Mesenchymal stem cell (in vitro differentiated cells and primary cell): ENCODE results near the gene RGS9.

Experiments
- DNase-seq: peaks from one replicate; pipeline ENCODE4 v3.0.0-alpha.2; 2013
- H2AFZ ChIP-seq: one replicate; pipeline ENCODE4 v1.6.1; 2013; ENCODE audit warnings: low read depth, mild to moderate bottlenecking, control low read depth, inconsistent platforms, low read length, moderate library complexity
- H2AK5ac ChIP-seq: 2 replicates; pipeline ENCODE4 v1.6.1; 2013; ENCODE audit warnings: low read length, moderate library complexity, mild to moderate bottlenecking, inconsistent platforms; ENCODE audit not compliant: severe bottlenecking
- H2BK120ac ChIP-seq: one replicate; pipeline ENCODE4 v1.6.1; 2013; ENCODE audit warnings: low read depth, mild to moderate bottlenecking, inconsistent platforms, low read length, moderate library complexity
- H2BK12ac ChIP-seq, 2 experiments: one replicate each; pipeline ENCODE4 v1.6.1; 2013; ENCODE audit warnings: inconsistent platforms in 2 of 2, low read length in 2 of 2, mild to moderate bottlenecking in 2 of 2, moderate library complexity in 2 of 2, control low read depth in 1 of 2
- H2BK15ac ChIP-seq: one replicate; pipeline ENCODE4 v1.6.1; 2013; ENCODE audit warnings: mild to moderate bottlenecking, low read depth, inconsistent platforms; ENCODE audit not compliant: poor library complexity, severe bottlenecking
- H2BK5ac ChIP-seq: 2 replicates; pipeline ENCODE4 v1.6.1; 2013; ENCODE audit warnings: low read depth, mild to moderate bottlenecking, low read length, control low read depth, inconsistent platforms; ENCODE audit not compliant: poor library complexity, severe bottlenecking
- H3K14ac ChIP-seq, 2 experiments: one replicate each; pipeline ENCODE4 v1.6.1; 2013; ENCODE audit warnings: inconsistent platforms in 2 of 2, low read length in 2 of 2, control low read depth in 1 of 2, mild to moderate bottlenecking in 1 of 2, moderate library complexity in 1 of 2
- H3K18ac ChIP-seq, 2 experiments: one replicate each; pipeline ENCODE4 v1.6.1; 2013; ENCODE audit warnings: inconsistent platforms in 2 of 2, low read length in 2 of 2, control low read depth in 1 of 2, low read depth in 1 of 2, mild to moderate bottlenecking in 1 of 2
- H3K23ac ChIP-seq, 2 experiments: one replicate each; pipeline ENCODE4 v1.6.1; 2013; ENCODE audit warnings: inconsistent platforms in 2 of 2, low read length in 2 of 2, mild to moderate bottlenecking in 2 of 2, moderate library complexity in 2 of 2, control low read depth in 1 of 2
- H3K27ac ChIP-seq: 2 replicates; pipeline ENCODE4 v1.5.1; 2013; ENCODE audit warnings: mild to moderate bottlenecking, moderate library complexity, low read length, control low read depth, inconsistent platforms; ENCODE audit not compliant: poor library complexity, severe bottlenecking
- H3K27me3 ChIP-seq, 2 experiments: 2 replicates each; pipeline versions ENCODE4 v1.6.1 to v1.7.0; 2013; ENCODE audit warnings: low read length in 2 of 2, mild to moderate bottlenecking in 2 of 2, moderate library complexity in 2 of 2, control low read depth in 1 of 2, inconsistent platforms in 1 of 2; ENCODE audit not compliant: control insufficient read depth in 1 of 2, insufficient read depth in 1 of 2
- H3K36me3 ChIP-seq, 2 experiments: 2 replicates each; pipeline versions ENCODE4 v1.6.1 to v1.7.0; 2013; ENCODE audit warnings: low read length in 2 of 2, control low read depth in 1 of 2, inconsistent platforms in 1 of 2, low read depth in 1 of 2, mild to moderate bottlenecking in 1 of 2; ENCODE audit not compliant: insufficient read depth in 2 of 2, control insufficient read depth in 1 of 2
- H3K4ac ChIP-seq, 2 experiments: one replicate each; pipeline ENCODE4 v1.6.1; 2013; ENCODE audit warnings: inconsistent platforms in 2 of 2, low read length in 2 of 2, mild to moderate bottlenecking in 2 of 2, moderate library complexity in 2 of 2, control low read depth in 1 of 2, low read depth in 1 of 2
- H3K4me1 ChIP-seq: 2 replicates; pipeline ENCODE4 v1.6.1; 2013; ENCODE audit warnings: low read depth, low read length, control low read depth; ENCODE audit not compliant: control insufficient read depth, insufficient read depth
- H3K4me2 ChIP-seq: 2 replicates; pipeline ENCODE4 v1.6.1; 2013; ENCODE audit warnings: low read length, mild to moderate bottlenecking, inconsistent platforms; ENCODE audit not compliant: poor library complexity, severe bottlenecking
- H3K4me3 ChIP-seq, 2 experiments: 2 replicates each; pipeline versions ENCODE4 v1.5.1 to v1.7.0; 2013; ENCODE audit warnings: low read length in 2 of 2, mild to moderate bottlenecking in 2 of 2, control low read depth in 1 of 2, low read depth in 1 of 2; ENCODE audit not compliant: insufficient read depth in 1 of 2
- H3K79me1 ChIP-seq: replicated peaks from 2 replicates; pipeline ENCODE4 v1.6.1; 2013; ENCODE audit warnings: mild to moderate bottlenecking, control low read depth, low read length, inconsistent platforms; ENCODE audit not compliant: poor library complexity, severe bottlenecking
- H3K9ac ChIP-seq: 2 replicates; pipeline ENCODE4 v1.7.0; 2013; ENCODE audit warnings: mild to moderate bottlenecking, low read length, moderate library complexity
- H3K9me3 ChIP-seq: 2 replicates; pipeline ENCODE4 v1.7.0; 2013; ENCODE audit warnings: mild to moderate bottlenecking, low read length; ENCODE audit not compliant: control insufficient read depth
- H4K8ac ChIP-seq: one replicate; pipeline ENCODE4 v1.6.1; 2013; ENCODE audit warnings: inconsistent platforms, mild to moderate bottlenecking, low read length, moderate library complexity
- H4K91ac ChIP-seq: one replicate; pipeline ENCODE4 v1.6.1; 2013; ENCODE audit warnings: mild to moderate bottlenecking, low read length, inconsistent platforms
- WGBS: methylation state at CpG from one replicate; pipeline ENCODE4 v1.1.7; 2013; ENCODE audit warnings: mixed read lengths; 5-methylcytosine and 5-hydroxymethylcytosine counted together

RGS9 gene

GRCh38 chr17:65131946-65132345 lies 5.2 kb upstream of the RGS9 start:
- Histone ChIP-seq H4K8ac (no peak overlapping the region), H3K4me2 (no peak overlapping the region), H3K79me1 (no peaks in the 10 kb centered on the region), H3K9me3 (no peaks in the 10 kb centered on the region), H3K18ac (no peak overlapping the region), H3K27me3 (peaks cover 7 to 8% of the 10 kb centered on the region in 2 experiments), H3K4me3 (no peak overlapping the region), H3K27ac (no peak overlapping the region), H2BK12ac (no peak overlapping the region), H2BK5ac (no peak overlapping the region), H3K4ac (no peak overlapping the region), H3K23ac (peak overlapping the region in 1 of 2 experiments; percentile 7), H2BK15ac (no peak overlapping the region), H4K91ac (no peak overlapping the region), H3K14ac (no peak overlapping the region), H3K4me1 (no peaks in the 10 kb centered on the region), H3K36me3 (no peaks in the 10 kb centered on the region), H2BK120ac (no peak overlapping the region), H3K9ac (peak overlapping the region; percentile 72), H2AFZ (no peak overlapping the region), H2AK5ac (no peak overlapping the region)
- 66% methylated on average over 5 of the region's 5 CpGs for WGBS
- peak; percentile 87 for DNase-seq

DNA sequence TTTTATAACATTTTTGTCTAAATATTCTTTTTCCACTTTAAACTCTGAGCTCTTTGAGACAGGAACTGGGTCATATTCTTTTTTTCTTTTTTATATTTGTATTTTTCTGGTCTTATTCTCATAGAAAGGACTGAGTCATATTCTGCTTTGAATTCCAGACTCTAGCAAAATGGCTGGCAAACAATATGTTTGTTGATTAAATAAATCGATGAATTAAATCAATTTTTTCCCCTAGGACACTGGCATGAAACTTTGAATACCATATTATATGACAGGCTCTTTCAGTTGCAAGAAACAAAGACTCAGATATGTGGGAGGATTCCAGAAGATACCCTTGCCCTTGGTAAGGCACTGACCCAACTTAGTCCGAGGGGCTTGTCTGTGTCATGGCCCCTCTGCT lies 3.1 kb upstream of the RGS9 start:
- H3K4me2 ChIP-seq = no peak overlapping the region

GRCh38 chr17:65139101-65139764 lies 2.1 kb downstream of the RGS9 start:
- whole genome bisulfite sequencing = 57% methylated on average over 7 of the region's 7 CpGs
- Histone ChIP-seq H3K9me3 (no peaks in the 10 kb centered on the region), H3K18ac (no peak overlapping the region), H2BK15ac (no peak overlapping the region), H3K4me3 (no peak overlapping the region), H2BK12ac (no peak overlapping the region), H3K27ac (no peak overlapping the region), H3K23ac (no peak overlapping the region), H2AK5ac (no peak overlapping the region), H3K4me1 (peaks cover 14% of the 10 kb centered on the region), H2AFZ (no peak overlapping the region), H3K9ac (no peak overlapping the region), H3K79me1 (no peaks in the 10 kb centered on the region), H4K91ac (no peak overlapping the region), H4K8ac (no peak overlapping the region), H2BK120ac (no peak overlapping the region), H2BK5ac (no peak overlapping the region), H3K4me2 (no peak overlapping the region), H3K4ac (no peak overlapping the region), H3K14ac (no peak overlapping the region), H3K27me3 (peaks cover 2 to 46% of the 10 kb centered on the region in 2 experiments), H3K36me3 (no peaks in the 10 kb centered on the region)
- DNase-seq = no peak

More for the DNA sequence above, 3.1 kb upstream of the RGS9 start:
- no CpG with 5 or more reads among the region's 2 CpGs for whole genome bisulfite sequencing
- Histone ChIP-seq H2BK12ac (no peak overlapping the region), H2BK5ac (no peak overlapping the region), H3K36me3 (no peaks in the 10 kb centered on the region), H3K4me1 (peaks cover 8% of the 10 kb centered on the region), H2BK15ac (no peak overlapping the region), H4K8ac (no peak overlapping the region), H2BK120ac (no peak overlapping the region), H2AK5ac (no peak overlapping the region), H3K18ac (no peak overlapping the region), H3K14ac (no peak overlapping the region), H3K79me1 (no peaks in the 10 kb centered on the region), H4K91ac (no peak overlapping the region), H3K4ac (no peak overlapping the region), H3K4me3 (no peak overlapping the region), H2AFZ (no peak overlapping the region), H3K23ac (no peak overlapping the region), H3K9me3 (no peaks in the 10 kb centered on the region), H3K27me3 (peaks cover 6 to 18% of the 10 kb centered on the region in 2 experiments), H3K9ac (no peak overlapping the region), H3K27ac (no peak overlapping the region)
- no peak for DNase-seq

DNA sequence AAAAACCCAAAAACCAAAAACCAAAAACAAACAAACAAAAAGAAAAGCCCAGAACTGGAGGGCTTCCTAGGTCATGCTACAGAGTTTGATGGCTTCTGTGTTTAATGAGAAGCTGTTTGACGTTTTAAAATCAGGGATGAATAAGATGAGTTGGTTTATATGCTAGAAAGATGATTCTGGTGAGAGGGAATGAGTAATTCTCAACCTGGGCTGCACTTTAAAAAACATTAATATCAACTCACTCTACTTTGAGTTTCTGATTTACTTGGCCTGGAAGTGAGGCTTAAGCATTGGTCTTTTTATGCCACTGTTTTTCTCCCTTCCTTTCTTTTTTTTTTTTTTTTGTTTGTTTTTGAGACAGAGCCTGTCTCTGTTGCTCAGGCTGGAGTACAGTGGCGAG lies 5.1 kb downstream of the RGS9 start:
- no peak overlapping the region for H2BK5ac ChIP-seq
- no peak overlapping the region for H3K18ac ChIP-seq
- H3K27ac ChIP-seq = no peak overlapping the region
- H3K36me3 ChIP-seq = no peaks in the 10 kb centered on the region
- peaks cover 17% of the 10 kb centered on the region for H3K4me1 ChIP-seq
- no peak overlapping the region for H2BK120ac ChIP-seq
- H3K9me3 ChIP-seq = no peaks in the 10 kb centered on the region
- H3K4ac ChIP-seq = no peak overlapping the region
- no peak overlapping the region for H3K4me2 ChIP-seq
- H3K79me1 ChIP-seq = no peaks in the 10 kb centered on the region
- H2BK15ac ChIP-seq = no peak overlapping the region
- WGBS = 73% methylated on average over 2 of the region's 2 CpGs
- H3K14ac ChIP-seq = no peak overlapping the region
- no peak overlapping the region for H3K23ac ChIP-seq
- peaks cover 5 to 56% of the 10 kb centered on the region in 2 experiments for H3K27me3 ChIP-seq
- no peak overlapping the region for H4K8ac ChIP-seq
- H2AK5ac ChIP-seq = no peak overlapping the region
- DNase-seq = no peak
- H4K91ac ChIP-seq = no peak overlapping the region
- H3K4me3 ChIP-seq = no peak overlapping the region
- no peak overlapping the region for H2AFZ ChIP-seq
- no peak overlapping the region for H2BK12ac ChIP-seq
- H3K9ac ChIP-seq = no peak overlapping the region
